Epithelial cell of proximal tubule (primary cell): ENCODE measurements around the gene EPB41L4B. TPM values are rescaled to one million over a fixed set of nuclear protein-coding genes. Genes with fewer than 3 reads are reported as not detected.
"Not testable (repeated sequence)": the region's sequence is repeated elsewhere in the genome, so short reads cannot be mapped to it uniquely, and the experiment has no call there.

ENCODE experiments used
- DNase-seq: peaks from one replicate; pipeline ENCODE4 v3.0.0-alpha.2; 2011; ENCODE audit warnings: low read depth
- H3K4me3 ChIP-seq: 2 replicates; pipeline ENCODE4 v1.5.1; 2011; ENCODE audit warnings: low read depth, mild to moderate bottlenecking, low read length
- CTCF ChIP-seq: conservative IDR thresholded peaks from 2 replicates; pipeline ENCODE4 v1.5.1; 2012; ENCODE audit warnings: low read depth, mild to moderate bottlenecking, low read length
- total RNA-seq: library from RNA; depleted of rRNA; stranded (reverse); fragments of >200 nt; gene quantifications from 2 replicates; pipeline ENCODE4 v1.2.3, GENCODE V29; 2015

Gene EPB41L4B
- total RNA-seq, 1 donor from 2014 or later: 7.6 TPM

- TF ChIP-seq CTCF: no peak
- no peak for DNase-seq
- H3K4me3 ChIP-seq: no peak overlapping the region
Measured at GRCh38 chr9:109228093-109228642, 92.7 kb downstream of the EPB41L4B start.

- no peak for TF ChIP-seq CTCF
- H3K4me3 ChIP-seq: no peak overlapping the region
- no peak for DNase-seq
Measured at GRCh38 chr9:109225629-109226028, 95.2 kb downstream of the EPB41L4B start.

GRCh38 chr9:109224751-109225150 is 96.1 kb downstream of the EPB41L4B start:
- no peak for DNase-seq
- TF ChIP-seq CTCF: no peak

GRCh38 chr9:109218242-109218641 is 102.6 kb downstream of the EPB41L4B start:
- H3K4me3 ChIP-seq, DNase-seq: not testable (repeated sequence)

More at GRCh38 chr9:109224751-109225150, 96.1 kb downstream of the EPB41L4B start:
- H3K4me3 ChIP-seq: no peak overlapping the region

- TF ChIP-seq CTCF: no peak
- no peak for DNase-seq
- H3K4me3 ChIP-seq: no peak overlapping the region
Measured at GRCh38 chr9:109214414-109214813, 106.4 kb downstream of the EPB41L4B start.

- no peak for DNase-seq
- no peak overlapping the region for H3K4me3 ChIP-seq
- no peak for TF ChIP-seq CTCF
Measured at GRCh38 chr9:109213285-109214121, 107.4 kb downstream of the EPB41L4B start.

GRCh38 chr9:109212768-109213167 is 108.1 kb downstream of the EPB41L4B start:
- no peak overlapping the region for H3K4me3 ChIP-seq
- TF ChIP-seq CTCF: no peak
- no peak for DNase-seq
